Measurements from ENCODE around the gene TSPAN33. TPM values are rescaled to one million over a fixed set of nuclear protein-coding genes. Genes with fewer than 3 reads are reported as not detected.
A peak's percentile ranks its signal among the peaks of the same experiment; 100 is the strongest.
"Not testable (repeated sequence)": the region's sequence is repeated elsewhere in the genome, so short reads cannot be mapped to it uniquely, and the experiment has no call there.

Gene TSPAN33
- total RNA-seq, 1 experiment from 2014 or later, result 1.6 TPM

GRCh38 chr7:129169686-129170440 lies 25.4 kb downstream of the TSPAN33 start:
- CTCF ChIA-PET, result no interaction called here

GRCh38 chr7:129170441-129171021 lies 26.0 kb downstream of the TSPAN33 start:
- ChIA-PET CTCF (no interaction called here), POLR2A (ENCODE audit: low non-redundant PET) (no interaction called here)
- TF ChIP-seq EZH2 (IDR thresholded peaks at IDR 0.05; ENCODE audit: borderline replicate concordance, low read depth, low read length, poor library complexity, severe bottlenecking) (no peak), CTCF (conservative IDR thresholded peaks at IDR 0.05; ENCODE audit: low read depth, low read length) (no peak)
- intact Hi-C loops (cut with micrococcal nuclease; ENCODE audit: unreplicated experiment), result no loop called here
- no TSS peak for BruUV-seq (replicated peaks)
- peaks cover 14% of the 10 kb centered on the region for H3K4me1 ChIP-seq (ENCODE audit: insufficient read depth, low read length, poor library complexity, severe bottlenecking)
- DNase-seq (ENCODE audit: low spot score), result no peak
- no peaks in the 10 kb centered on the region for H3K36me3 ChIP-seq (ENCODE audit: insufficient read depth, low read length, poor library complexity, severe bottlenecking)
- H3K27me3 ChIP-seq (replicated peaks; ENCODE audit: insufficient read depth, low read depth, low read length, poor library complexity), result no peaks in the 10 kb centered on the region
- no peak overlapping the region for H3K4me3 ChIP-seq (ENCODE audit: low read depth, low read length, poor library complexity, severe bottlenecking)
- no peaks in the 10 kb centered on the region for H3K9me3 ChIP-seq (ENCODE audit: low read depth, low read length, poor library complexity, severe bottlenecking)
- no peak overlapping the region for H3K27ac ChIP-seq (ENCODE audit: low read depth, low read length, poor library complexity, severe bottlenecking)

More at GRCh38 chr7:129169686-129170440, 25.4 kb downstream of the TSPAN33 start:
- TF ChIP-seq EZH2 (IDR thresholded peaks at IDR 0.05; ENCODE audit: borderline replicate concordance, low read depth, low read length, poor library complexity, severe bottlenecking) (no peak), CTCF (conservative IDR thresholded peaks at IDR 0.05; ENCODE audit: low read depth, low read length) (no peak)
- H3K27ac ChIP-seq (ENCODE audit: low read depth, low read length, poor library complexity, severe bottlenecking), result peak overlapping the region; percentile 61
- H3K9me3 ChIP-seq (ENCODE audit: low read depth, low read length, poor library complexity, severe bottlenecking), result no peaks in the 10 kb centered on the region
- H3K4me3 ChIP-seq (ENCODE audit: low read depth, low read length, poor library complexity, severe bottlenecking), result peak overlapping the region; percentile 36
- intact Hi-C loops (cut with micrococcal nuclease; ENCODE audit: unreplicated experiment), result no loop called here
- H3K27me3 ChIP-seq (replicated peaks; ENCODE audit: insufficient read depth, low read depth, low read length, poor library complexity), result no peaks in the 10 kb centered on the region
- H3K4me1 ChIP-seq (ENCODE audit: insufficient read depth, low read length, poor library complexity, severe bottlenecking), result peaks cover 14% of the 10 kb centered on the region
- DNase-seq (ENCODE audit: low spot score), result no peak
- no peaks in the 10 kb centered on the region for H3K36me3 ChIP-seq (ENCODE audit: insufficient read depth, low read length, poor library complexity, severe bottlenecking)
- BruUV-seq (replicated peaks), result no TSS peak
- POLR2A ChIA-PET (ENCODE audit: low non-redundant PET), result no interaction called here

- POLR2A ChIA-PET (ENCODE audit: low non-redundant PET); intact Hi-C loops (cut with micrococcal nuclease; ENCODE audit: unreplicated experiment); BruUV-seq (replicated peaks); H3K4me3 ChIP-seq (ENCODE audit: low read depth, low read length, poor library complexity, severe bottlenecking); H3K36me3 ChIP-seq (ENCODE audit: insufficient read depth, low read length, poor library complexity, severe bottlenecking); H3K9me3 ChIP-seq (ENCODE audit: low read depth, low read length, poor library complexity, severe bottlenecking); H3K4me1 ChIP-seq (ENCODE audit: insufficient read depth, low read length, poor library complexity, severe bottlenecking); H3K27me3 ChIP-seq (replicated peaks; ENCODE audit: insufficient read depth, low read depth, low read length, poor library complexity); H3K27ac ChIP-seq (ENCODE audit: low read depth, low read length, poor library complexity, severe bottlenecking); DNase-seq (ENCODE audit: low spot score); CTCF ChIA-PET: not testable (repeated sequence)
Measured at GRCh38 chr7:129173861-129174260, 29.4 kb downstream of the TSPAN33 start.
